Medulla oblongata (tissue), 1 donor: ENCODE data around the gene RRM2.

Experiments used
- DNase-seq: peaks from one replicate; pipeline ENCODE4 v3.0.0-alpha.2; 2015; ENCODE audit errors: extremely low spot score

RRM2 gene

GRCh38 chr2:10171006-10171800 is 48.7 kb downstream of the RRM2 start:
- DNase-seq, result no peak

- no peak for DNase-seq
Measured at GRCh38 chr2:10172033-10172871, 49.7 kb downstream of the RRM2 start.

GRCh38 chr2:10173258-10174005 is 50.9 kb downstream of the RRM2 start:
- DNase-seq, result no peak

- no peak for DNase-seq
Measured at GRCh38 chr2:10174173-10174572, 51.6 kb downstream of the RRM2 start.

- no peak for DNase-seq
Measured at GRCh38 chr2:10175441-10175840, 52.9 kb downstream of the RRM2 start.

- no peak for DNase-seq
Measured at GRCh38 chr2:10178751-10179150, 56.2 kb downstream of the RRM2 start.

- no peak for DNase-seq
Measured at GRCh38 chr2:10179422-10179821, 56.9 kb downstream of the RRM2 start.

GRCh38 chr2:10180229-10180628 is 57.7 kb downstream of the RRM2 start:
- DNase-seq, result no peak
